GM18526 (cell line): Measurements from ENCODE around the gene MED27.

Experiments used
- POLR2A ChIP-seq: IDR thresholded peaks from 3 replicates; pipeline ENCODE4 v1.6.1; 2011; ENCODE audit not compliant: insufficient read length; ENCODE audit errors: extremely low read depth

The MED27 gene

DNA sequence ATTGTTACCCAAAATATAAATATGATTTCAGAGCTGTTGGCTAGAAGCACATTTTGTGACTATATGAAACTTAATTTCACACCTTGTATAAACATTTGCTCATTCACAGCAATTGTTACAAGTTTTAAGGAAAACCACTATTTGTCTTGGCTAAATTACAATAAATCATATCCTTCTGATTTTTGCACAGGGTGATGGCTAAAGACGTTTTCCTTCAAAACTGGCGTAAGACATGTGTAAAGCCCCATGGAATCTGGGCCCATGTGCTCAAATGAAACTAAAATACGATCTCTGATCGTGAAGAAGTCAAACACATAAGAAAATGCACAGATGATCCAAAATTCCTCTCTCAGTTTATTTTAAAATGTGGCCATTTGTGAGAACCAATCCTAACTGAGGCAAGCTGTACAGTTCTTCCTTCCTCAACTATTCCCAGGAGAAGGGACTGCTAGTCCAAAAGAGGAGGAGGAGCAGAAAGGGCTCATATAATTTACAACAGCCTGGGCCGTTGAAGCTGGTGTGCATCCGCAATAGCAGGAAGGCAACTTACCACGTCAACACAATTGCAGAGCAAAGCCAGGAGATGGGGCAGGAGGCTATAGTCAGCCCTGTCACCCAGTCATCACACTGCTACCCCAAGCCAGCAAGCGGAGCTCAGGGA is 98.4 kb downstream of the MED27 start:
- no peak for TF ChIP-seq POLR2A

GRCh38 chr9:131980267-131981016 is 99.2 kb downstream of the MED27 start:
- TF ChIP-seq POLR2A = no peak

GRCh38 chr9:131977109-131977838 is 102.4 kb downstream of the MED27 start:
- TF ChIP-seq POLR2A = no peak

- no peak for TF ChIP-seq POLR2A
Observed at GRCh38 chr9:131976157-131977108, 103.2 kb downstream of the MED27 start.

GRCh38 chr9:131972889-131973288 is 106.8 kb downstream of the MED27 start:
- no peak for TF ChIP-seq POLR2A

GRCh38 chr9:131971482-131972074 is 108.1 kb downstream of the MED27 start:
- no peak for TF ChIP-seq POLR2A

DNA sequence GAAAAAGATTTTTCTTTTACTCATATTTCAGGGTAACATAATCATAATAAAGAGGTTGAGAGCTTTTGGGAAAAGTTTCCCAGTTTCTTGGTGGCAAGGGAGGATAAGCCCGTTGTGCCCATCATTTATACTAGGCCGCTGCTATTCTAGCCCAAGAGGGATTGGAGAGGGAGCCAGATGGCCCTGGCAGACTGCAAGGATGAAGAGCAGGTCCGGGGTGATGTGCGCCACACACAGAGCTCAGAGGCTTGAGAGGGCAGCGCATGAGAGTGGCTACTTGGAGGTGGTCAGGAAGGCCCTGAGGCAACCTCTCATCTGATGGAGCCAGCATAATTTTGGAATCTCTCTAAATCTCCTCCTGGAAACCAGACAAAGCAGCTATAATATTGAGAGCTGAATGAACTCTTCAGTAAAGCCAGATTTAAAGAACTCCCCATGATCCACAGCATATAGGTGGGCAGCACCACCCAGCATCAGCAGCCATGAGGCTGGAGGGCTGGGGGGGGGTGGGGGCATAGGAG is 110.1 kb downstream of the MED27 start:
- TF ChIP-seq POLR2A = no peak

GRCh38 chr9:131968632-131969031 is 111.0 kb downstream of the MED27 start:
- no peak for TF ChIP-seq POLR2A

DNA sequence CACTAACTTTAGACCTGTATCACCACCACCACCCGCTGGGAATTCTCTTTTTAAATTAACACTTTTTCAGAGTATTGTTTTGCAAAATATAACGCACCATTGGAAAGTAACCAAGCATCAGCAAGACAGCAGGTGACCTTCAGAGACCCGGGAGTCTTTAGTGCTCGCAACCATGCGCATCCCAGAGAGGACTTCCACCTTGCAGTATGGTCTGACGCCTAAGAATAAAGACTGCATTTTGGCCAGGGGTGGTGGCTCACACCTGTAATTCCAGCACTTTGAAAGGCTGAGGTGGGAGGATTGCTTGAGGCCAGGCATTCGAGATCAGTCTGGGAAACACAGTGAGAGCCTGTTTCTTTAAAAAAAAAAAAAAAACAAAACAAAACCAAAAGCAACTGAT is 113.8 kb downstream of the MED27 start:
- no peak for TF ChIP-seq POLR2A

- TF ChIP-seq POLR2A = no peak
Observed at GRCh38 chr9:131965103-131965502, 114.6 kb downstream of the MED27 start.

DNA sequence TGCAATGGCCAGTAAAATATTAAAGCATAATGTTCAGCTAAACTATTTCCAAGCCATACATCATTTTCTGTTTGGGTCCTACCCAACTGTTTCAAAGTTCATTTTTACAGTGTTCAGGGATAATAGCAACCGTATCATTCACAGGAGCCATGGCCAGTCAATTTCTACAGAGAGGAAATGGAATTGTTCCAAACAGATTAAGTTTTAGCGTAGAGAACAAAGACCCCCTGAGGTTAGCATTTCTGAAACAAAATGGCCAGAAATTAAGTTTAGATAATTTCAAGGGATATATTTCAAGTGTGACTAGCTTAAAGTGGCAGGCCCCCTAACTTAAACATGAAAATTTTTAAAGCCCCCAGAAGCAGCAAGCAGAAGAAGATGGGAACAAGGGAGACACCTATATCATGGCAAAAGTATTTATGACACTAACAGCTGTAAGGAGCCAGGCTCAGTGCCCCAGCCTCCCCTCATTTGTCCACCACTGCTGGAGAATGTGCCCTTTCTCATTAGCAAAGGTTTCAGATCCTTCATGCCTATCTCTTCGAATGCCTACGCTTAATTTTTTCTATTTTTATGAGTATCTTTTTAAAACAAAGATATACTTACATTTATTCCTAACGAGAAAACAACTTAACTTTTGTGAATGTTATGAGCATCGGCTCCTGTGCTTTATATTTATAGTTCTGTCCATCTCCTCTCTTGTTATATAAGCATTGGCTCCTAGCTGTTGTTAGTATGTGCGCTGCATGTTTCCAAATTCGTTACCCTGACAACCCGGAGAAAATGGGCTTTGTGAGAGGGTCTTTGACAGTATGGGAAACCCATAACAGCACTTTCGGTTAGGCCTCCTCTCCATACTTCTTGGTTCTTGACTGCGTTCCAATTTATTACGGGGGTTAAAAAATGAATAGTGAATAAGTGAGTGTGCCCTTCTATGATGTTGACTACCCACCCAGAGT is 116.3 kb downstream of the MED27 start:
- no peak for TF ChIP-seq POLR2A

GRCh38 chr9:131961496-131961880 is 118.2 kb downstream of the MED27 start:
- no peak for TF ChIP-seq POLR2A

DNA sequence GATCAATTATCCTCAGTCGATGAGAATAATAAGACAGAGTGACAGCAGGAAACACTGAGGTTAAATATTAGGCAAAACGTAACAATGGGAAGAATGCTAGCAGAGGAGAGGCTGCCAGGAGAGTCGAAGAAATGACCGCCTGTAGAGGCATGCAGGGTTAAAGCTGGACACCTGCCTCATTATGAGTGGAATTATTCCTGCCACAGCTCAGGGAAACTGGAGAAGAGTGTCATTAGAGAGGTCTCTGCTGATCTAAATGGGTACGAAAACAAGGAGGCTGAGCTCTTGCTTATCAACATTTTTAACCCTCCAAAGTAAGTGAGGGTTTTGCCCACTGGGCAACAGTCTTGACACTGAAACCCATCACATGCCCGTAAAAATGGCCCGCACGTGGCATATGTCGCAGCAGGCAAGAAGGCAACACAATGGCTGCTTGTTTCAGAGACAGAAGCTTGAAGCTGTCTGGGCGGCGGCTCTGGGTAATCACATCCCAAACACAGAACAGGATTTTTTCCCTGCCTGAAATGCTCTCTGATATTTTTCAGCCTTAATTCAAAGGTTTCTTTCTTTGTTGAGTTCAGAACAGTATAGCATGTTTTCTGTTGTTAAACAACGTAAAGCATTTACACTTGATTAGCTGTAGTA is 118.7 kb downstream of the MED27 start:
- TF ChIP-seq POLR2A = no peak
